GM19351 (cell line): ENCODE data around the gene SERPINB7.
"Not testable (repeated sequence)": the region's sequence is repeated elsewhere in the genome, so short reads cannot be mapped to it uniquely, and the experiment has no call there.

Source experiments
- ATAC-seq: cut with Tn5 transposase; IDR thresholded peaks from one replicate; pipeline ENCODE4 v1.9.1; 2021; ENCODE audit warnings: mild to moderate bottlenecking, moderate library complexity; ENCODE audit not compliant: unreplicated experiment

Gene SERPINB7

GRCh38 chr18:63775166-63775730, at the start of gene SERPINB7:
SERPINB7 (plus strand) TSS chr18:63775418; CDS start chr18:63782373, 6,955 bp downstream.
- no peak for ATAC-seq

- no peak for ATAC-seq
Measured at GRCh38 chr18:63725682-63726480, 49.3 kb upstream of the SERPINB7 start.

- no peak for ATAC-seq
Measured at GRCh38 chr18:63730773-63731172, 44.4 kb upstream of the SERPINB7 start.

DNA sequence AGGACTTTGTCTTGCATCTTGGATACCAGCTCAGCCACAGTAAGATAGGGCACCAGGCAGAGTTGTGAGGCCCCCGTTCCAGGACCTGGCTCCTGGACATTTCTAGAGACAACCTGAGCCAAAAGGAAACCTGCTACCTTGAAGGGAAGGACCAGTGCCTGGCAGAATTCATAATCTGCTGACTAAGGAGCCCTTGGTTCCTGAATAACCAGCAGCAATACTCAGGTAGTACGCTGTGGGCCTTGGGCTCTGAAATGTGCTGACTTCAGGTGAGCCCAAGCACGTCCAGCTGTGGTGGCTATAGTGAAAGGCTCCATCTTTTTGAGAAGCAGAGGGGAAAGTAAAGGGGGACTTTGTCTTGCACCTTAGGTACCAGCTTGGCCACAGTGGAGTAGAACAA, 44.0 kb upstream of the SERPINB7 start:
- no peak for ATAC-seq

- no peak for ATAC-seq
Measured at GRCh38 chr18:63736876-63737275, 38.3 kb upstream of the SERPINB7 start.

GRCh38 chr18:63741769-63742168, 33.4 kb upstream of the SERPINB7 start:
- no peak for ATAC-seq

- no peak for ATAC-seq
Measured at GRCh38 chr18:63747006-63747405, 28.2 kb upstream of the SERPINB7 start.

- ATAC-seq: no peak
Measured at GRCh38 chr18:63749489-63749888, 25.7 kb upstream of the SERPINB7 start.

- no peak for ATAC-seq
Measured at GRCh38 chr18:63752636-63753035, 22.6 kb upstream of the SERPINB7 start.

GRCh38 chr18:63753676-63754075, 21.5 kb upstream of the SERPINB7 start:
- ATAC-seq: no peak

DNA sequence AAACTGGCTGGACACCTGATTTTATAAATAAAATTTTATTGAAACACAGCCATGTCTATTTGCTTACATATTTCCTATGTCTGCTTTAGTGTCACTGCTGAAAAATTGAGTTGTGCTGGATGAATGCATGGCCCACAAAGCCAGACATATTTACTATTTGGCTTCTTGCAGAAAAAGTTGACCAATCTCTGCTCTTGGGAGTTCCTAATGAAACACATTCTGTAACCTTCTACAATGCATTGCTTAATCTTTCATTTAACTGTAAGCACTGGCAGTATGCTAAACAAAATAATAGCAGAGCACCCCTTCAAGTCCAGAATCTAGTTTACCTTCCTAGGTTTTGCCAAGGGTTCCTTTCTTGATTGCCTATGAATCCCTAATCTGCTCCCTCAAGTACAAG, 17.7 kb upstream of the SERPINB7 start:
- no peak for ATAC-seq

- no peak for ATAC-seq
Measured at GRCh38 chr18:63758615-63759240, 16.5 kb upstream of the SERPINB7 start.

DNA sequence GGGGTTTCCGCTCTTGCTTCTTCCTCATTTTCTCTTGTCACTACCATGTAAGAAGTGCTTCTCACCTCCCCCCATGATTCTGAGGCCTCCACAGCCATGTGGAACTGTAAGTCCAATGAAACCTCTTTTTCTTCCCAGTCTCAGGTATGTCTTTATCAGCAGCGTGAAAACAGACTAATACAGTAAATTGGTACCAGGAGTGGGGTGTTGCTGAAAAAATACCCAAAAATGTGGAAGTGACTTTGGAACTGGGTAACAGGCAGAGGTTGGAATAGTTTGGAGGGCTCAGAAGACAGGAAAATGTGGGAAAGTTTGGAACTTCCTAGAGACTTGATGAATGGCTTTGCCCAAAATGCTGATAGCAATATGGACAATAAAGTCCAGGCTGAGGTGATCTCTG, 15.4 kb upstream of the SERPINB7 start:
- not testable (repeated sequence) for ATAC-seq

DNA sequence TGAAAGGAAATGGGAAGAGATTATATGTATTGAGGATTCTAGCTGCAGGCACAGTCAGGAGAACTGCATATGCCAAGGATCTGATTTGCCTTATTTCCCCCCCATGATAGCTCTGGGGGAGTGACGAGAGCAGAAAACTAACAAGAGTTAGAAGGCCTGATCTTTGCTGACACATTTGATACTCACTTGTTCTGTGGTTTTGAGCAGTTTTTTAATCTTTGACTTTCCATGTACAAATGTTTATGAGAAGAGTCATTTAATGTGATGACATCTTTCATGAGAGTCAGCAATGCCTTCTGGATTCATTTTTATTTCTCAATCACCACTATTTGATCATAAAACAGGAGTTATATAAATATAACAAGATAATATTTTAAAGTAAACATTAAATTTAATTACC, 12.7 kb upstream of the SERPINB7 start:
- no peak for ATAC-seq

- ATAC-seq: no peak
Measured at GRCh38 chr18:63763831-63764600, 11.2 kb upstream of the SERPINB7 start.

GRCh38 chr18:63765837-63766236, 9.4 kb upstream of the SERPINB7 start:
- no peak for ATAC-seq

GRCh38 chr18:63773551-63773950, 1.7 kb upstream of the SERPINB7 start:
- ATAC-seq: no peak

- ATAC-seq: no peak
Measured at GRCh38 chr18:63774511-63774910, 707 bp upstream of the SERPINB7 start.

DNA sequence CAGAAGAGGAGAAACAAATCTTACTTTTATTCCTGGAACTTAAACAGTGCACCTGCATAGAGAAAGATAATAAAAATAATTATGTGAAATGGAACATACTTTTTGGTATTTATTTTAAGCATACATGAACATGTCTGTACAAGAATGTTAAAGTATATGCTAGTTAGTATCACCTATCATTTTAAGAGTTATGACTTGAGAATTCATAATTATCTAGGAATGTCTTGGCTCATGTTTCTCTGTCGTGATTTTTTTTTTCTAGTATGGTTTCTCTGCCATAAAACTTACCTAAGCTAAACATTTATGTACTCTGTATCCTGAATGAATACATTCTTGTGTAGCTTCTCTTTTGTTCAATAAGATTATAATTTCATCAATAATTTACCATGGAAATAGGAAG, 4.2 kb downstream of the SERPINB7 start:
- ATAC-seq: no peak

DNA sequence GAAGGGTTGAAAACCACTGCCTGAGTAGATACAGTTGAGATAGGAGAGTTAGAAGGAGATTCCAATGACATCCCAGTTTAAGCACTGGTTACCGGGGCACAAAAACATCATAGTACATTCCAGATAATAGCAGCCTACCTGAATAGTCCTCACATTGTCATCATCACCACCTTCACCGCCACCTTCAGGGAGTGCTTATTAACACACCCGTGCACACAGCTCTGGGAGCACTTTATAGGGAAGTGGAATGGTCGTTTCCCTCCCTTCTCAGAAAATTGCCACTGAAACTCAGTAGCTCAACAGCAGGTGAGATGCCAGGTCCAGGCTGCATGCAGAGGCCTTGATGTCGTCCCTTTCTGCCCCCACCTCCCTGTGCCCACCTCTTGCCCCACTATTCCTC, 8.2 kb downstream of the SERPINB7 start:
- no peak for ATAC-seq

GRCh38 chr18:63784787-63785452, 9.7 kb downstream of the SERPINB7 start:
- no peak for ATAC-seq
